Activated CD4-positive, alpha-beta T cell treated with anti-CD3 and anti-CD28 coated beads, Interleukin-2, amount 10 ng/mL, durations not matched to agents 7 days and 5 days (primary cell): ENCODE measurements around the gene TRERF1. TPM values are rescaled to one million over a fixed set of nuclear protein-coding genes. Genes with fewer than 3 reads are reported as not detected.
"Not testable (repeated sequence)": the region's sequence is repeated elsewhere in the genome, so short reads cannot be mapped to it uniquely, and the experiment has no call there.

Experiments used
- CTCF ChIA-PET: fragments of 350-600 bp; sonication (Branson Sonifier 250); formaldehyde crosslinking; loops from one replicate; lab custom pipeline; 2021; ENCODE audit warnings: antibody characterized with exemption; lab: Charles Lee
- POLR2A ChIA-PET: fragments of 350-600 bp; sonication (Branson Sonifier 250); formaldehyde crosslinking; loops from one replicate; lab custom pipeline; 2021; ENCODE audit warnings: antibody characterized with exemption; lab: Charles Lee
- DNase-seq: peaks from one replicate; pipeline ENCODE4 v3.0.0-alpha.2; 2020
- H3K27ac Mint-ChIP-seq: one replicate; pipeline ENCODE4 v1.8.0; 2021; ENCODE audit warnings: mild to moderate bottlenecking, moderate library complexity, mixed read lengths
- H3K27me3 Mint-ChIP-seq: one replicate; pipeline ENCODE4 v1.8.0; 2021; ENCODE audit warnings: mixed read lengths
- H3K36me3 Mint-ChIP-seq: one replicate; pipeline ENCODE4 v1.8.0; 2021; ENCODE audit warnings: low read depth, mixed read lengths
- H3K4me1 Mint-ChIP-seq: one replicate; pipeline ENCODE4 v1.8.0; 2021; ENCODE audit warnings: mixed read lengths
- H3K4me3 Mint-ChIP-seq: one replicate; pipeline ENCODE4 v1.8.0; 2021; ENCODE audit warnings: mild to moderate bottlenecking, moderate library complexity, mixed read lengths
- H3K9me3 Mint-ChIP-seq: one replicate; pipeline ENCODE4 v1.8.0; 2021; ENCODE audit warnings: mixed read lengths
- total RNA-seq, 2 experiments: library from RNA; stranded (reverse); gene quantifications; one replicate each; pipeline ENCODE4 v1.2.3, GENCODE V29; 2021

TRERF1 gene, protein sequence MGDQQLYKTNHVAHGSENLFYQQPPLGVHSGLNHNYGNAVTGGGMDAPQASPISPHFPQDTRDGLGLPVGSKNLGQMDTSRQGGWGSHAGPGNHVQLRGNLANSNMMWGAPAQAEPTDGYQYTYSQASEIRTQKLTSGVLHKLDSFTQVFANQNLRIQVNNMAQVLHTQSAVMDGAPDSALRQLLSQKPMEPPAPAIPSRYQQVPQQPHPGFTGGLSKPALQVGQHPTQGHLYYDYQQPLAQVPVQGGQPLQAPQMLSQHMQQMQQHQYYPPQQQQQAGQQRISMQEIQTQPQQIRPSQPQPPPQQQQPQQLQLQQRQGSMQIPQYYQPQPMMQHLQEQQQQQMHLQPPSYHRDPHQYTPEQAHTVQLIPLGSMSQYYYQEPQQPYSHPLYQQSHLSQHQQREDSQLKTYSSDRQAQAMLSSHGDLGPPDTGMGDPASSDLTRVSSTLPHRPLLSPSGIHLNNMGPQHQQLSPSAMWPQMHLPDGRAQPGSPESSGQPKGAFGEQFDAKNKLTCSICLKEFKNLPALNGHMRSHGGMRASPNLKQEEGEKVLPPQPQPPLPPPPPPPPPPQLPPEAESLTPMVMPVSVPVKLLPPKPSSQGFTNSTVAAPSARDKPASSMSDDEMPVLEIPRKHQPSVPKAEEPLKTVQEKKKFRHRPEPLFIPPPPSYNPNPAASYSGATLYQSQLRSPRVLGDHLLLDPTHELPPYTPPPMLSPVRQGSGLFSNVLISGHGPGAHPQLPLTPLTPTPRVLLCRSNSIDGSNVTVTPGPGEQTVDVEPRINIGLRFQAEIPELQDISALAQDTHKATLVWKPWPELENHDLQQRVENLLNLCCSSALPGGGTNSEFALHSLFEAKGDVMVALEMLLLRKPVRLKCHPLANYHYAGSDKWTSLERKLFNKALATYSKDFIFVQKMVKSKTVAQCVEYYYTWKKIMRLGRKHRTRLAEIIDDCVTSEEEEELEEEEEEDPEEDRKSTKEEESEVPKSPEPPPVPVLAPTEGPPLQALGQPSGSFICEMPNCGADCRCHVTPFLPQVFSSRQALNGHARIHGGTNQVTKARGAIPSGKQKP (N-terminal part only)
- total RNA-seq: 10 to 100 TPM; 18.6 to 20.3 TPM

DNA sequence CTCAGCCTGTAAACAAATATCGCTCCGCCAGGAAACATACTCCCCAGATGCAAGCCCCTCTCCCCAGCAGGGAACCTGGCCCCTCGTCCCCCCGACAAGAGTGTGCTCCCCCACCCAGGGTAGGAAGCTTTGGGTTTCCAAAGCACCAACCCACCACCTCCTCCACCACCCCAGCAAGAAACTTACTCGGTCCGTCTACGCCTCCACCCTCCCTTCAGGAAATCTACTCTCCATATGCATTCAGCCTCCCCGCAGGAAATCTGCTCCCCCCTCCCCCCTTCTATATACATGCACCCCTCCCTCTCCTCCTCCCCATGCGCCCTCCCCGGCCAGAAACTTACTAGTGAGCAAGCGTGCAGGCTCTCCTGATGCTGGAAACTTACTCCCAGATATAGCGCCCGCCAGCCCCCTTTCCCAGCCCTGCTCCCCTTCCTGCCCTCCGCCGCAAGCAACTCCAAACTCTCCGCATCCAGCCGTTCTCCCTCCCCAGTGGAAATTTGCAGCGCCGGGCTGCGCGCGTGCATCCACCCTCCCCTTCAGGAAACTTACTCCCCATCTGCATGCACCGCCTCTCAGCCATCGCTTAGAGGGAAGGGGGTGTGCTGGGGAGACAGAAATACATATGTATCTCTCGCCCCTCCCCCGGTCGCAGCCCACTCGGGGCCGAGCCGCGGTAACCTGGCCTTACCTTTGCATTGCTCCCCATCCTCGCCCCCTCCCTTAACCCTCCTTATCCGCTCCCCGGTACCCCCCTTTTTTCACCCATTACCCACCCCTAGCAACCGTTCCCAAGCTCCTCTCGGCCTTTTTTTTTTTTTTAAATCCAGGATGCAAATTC, at the start of gene TRERF1:
TSS of gene TRERF1 (minus strand) at position 594 of the 838 bp plus-strand sequence. CDS start 182,336 bp downstream, outside the sequence.
- Mint-ChIP-seq H3K4me1 (peaks cover 46% of the 10 kb centered on the region), H3K9me3 (no peaks in the 10 kb centered on the region), H3K4me3 (peak within 1 kb of the TSS; percentile 92), H3K27ac (peak within 1 kb of the TSS; percentile 89), H3K36me3 (peaks cover 28% of the 10 kb centered on the region), H3K27me3 (peaks cover 14% of the 10 kb centered on the region)
- POLR2A ChIA-PET: no interaction called here
- DNase-seq: peak; percentile 77
- CTCF ChIA-PET: interaction anchor here (0.5 kb wide), 1 partner anchor 312 kb away, joined by 3 read pairs; no protein-coding TSS in a partner anchor

DNA sequence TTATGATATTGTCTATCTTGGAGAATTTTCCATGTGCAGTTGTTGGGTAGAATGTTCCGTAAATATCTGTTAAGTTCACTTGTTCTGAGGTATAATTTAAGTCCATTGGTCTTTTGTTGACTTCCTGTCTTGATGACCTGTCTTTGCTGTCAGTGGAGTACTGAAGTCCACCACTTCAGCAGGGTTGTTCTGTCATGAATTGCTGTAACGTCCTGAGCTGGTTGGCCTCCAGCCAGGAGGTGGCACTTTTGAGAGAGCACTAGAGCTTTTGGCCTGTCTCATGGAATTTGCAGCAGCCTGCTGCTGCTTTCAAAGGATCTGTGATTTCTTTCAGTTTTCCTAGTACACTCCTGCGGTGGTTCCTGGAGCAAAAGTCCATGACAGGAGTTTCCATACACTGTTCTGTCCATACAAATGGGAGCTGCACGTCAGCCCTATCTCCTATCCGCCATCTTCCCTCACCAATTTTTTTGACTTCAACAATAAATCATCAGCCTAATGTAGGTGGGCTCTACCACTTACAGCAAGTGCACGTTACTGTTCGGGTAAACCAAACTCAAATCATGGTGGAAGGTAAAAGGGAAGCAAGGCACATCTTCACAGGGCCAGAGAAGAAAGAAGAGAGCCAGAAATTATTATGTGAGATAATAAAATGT, 46.9 kb upstream of the TRERF1 start:
- POLR2A ChIA-PET: interaction anchor here (0.7 kb wide), 1 partner anchor 107 kb away, joined by 3 read pairs; no protein-coding TSS in a partner anchor
- H3K4me1 Mint-ChIP-seq: no peaks in the 10 kb centered on the region
- DNase-seq: no peak
- H3K27ac Mint-ChIP-seq: no peak overlapping the region
- no peak overlapping the region for H3K4me3 Mint-ChIP-seq
- CTCF ChIA-PET: no interaction called here
- H3K27me3 Mint-ChIP-seq: peaks cover 30% of the 10 kb centered on the region
- peaks cover 10% of the 10 kb centered on the region for H3K9me3 Mint-ChIP-seq
- no peaks in the 10 kb centered on the region for H3K36me3 Mint-ChIP-seq

DNA sequence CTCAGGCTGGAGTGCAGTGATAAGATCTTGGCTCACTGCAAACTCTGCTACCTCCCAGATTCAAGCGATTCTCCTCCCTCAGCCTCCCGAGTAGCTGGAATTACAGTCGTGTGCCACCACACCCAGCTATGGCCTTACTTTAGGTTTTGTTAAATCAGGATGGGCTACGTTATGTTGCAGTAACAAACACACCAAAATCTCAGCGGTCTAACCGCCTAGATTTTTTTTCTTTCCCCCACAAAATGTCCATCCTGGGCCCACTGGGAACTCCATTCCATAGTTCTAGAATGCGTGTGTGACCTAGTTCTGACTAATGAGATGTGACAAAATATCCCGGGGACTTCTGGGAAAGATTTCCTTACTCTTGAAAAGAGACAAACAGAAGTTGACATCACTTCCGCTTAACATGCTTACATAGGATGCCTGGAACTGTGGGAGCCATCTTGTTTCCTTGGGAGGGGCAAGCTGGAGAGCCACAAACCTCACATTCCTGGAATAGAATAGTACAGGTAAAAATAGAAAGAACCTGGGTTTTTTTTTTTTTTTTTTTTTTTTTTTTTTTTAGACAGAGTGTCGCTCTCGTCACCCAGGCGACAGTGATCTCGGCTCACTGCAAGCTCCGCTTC, 42.3 kb upstream of the TRERF1 start:
- ChIA-PET POLR2A (no interaction called here), CTCF (interaction anchor here (0.8 kb wide), 1 partner anchor 53 kb away, joined by 3 read pairs; no protein-coding TSS in a partner anchor)
- H3K27ac Mint-ChIP-seq: no peak overlapping the region
- no peaks in the 10 kb centered on the region for H3K4me1 Mint-ChIP-seq
- DNase-seq: no peak
- H3K27me3 Mint-ChIP-seq: peaks cover 24% of the 10 kb centered on the region
- no peaks in the 10 kb centered on the region for H3K36me3 Mint-ChIP-seq
- no peak overlapping the region for H3K4me3 Mint-ChIP-seq
- H3K9me3 Mint-ChIP-seq: peaks cover 2% of the 10 kb centered on the region

DNA sequence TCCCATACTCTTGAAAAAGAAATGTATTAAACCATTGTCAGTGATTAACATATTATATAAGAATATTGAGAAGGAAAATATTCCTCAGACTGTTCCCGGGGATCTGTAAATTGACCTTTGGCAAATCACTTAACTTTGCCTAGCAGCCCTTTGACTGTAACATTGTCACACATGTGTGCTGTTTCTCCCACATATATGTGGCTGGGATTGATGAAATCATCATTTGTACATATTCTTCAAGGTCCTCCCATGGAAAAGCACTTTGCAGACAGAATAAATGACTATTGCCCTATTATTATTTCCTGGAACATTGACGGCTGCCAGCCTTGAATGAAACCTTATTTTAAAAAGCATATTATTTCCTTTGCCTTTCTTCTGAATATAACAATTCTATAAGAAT, 36.4 kb upstream of the TRERF1 start:
- no peak overlapping the region for H3K4me3 Mint-ChIP-seq
- no peak overlapping the region for H3K27ac Mint-ChIP-seq
- no peaks in the 10 kb centered on the region for H3K4me1 Mint-ChIP-seq
- H3K36me3 Mint-ChIP-seq: no peaks in the 10 kb centered on the region
- DNase-seq: no peak
- CTCF ChIA-PET: no interaction called here
- POLR2A ChIA-PET: no interaction called here
- peaks cover 11% of the 10 kb centered on the region for H3K27me3 Mint-ChIP-seq
- H3K9me3 Mint-ChIP-seq: no peaks in the 10 kb centered on the region

DNA sequence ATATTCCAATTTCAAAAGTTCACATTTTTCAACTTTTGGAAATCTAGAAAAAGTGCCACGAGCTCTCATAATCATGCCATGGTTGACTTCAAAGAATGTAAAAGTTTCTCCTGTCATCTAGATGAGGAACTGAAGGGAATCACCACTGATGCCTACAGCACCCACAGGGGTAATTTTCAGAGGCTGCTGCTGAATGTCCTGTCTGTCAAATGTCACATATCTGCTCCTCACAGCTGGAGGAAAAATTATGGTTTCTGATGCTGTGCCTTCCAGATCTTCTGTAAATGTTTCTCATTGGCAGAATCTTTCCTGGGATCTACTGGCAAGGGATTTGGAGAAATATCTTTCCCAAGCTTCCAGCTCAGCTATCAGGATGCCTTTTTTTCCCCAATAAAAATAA, 32.5 kb upstream of the TRERF1 start:
- Mint-ChIP-seq H3K36me3 (no peaks in the 10 kb centered on the region), H3K4me1 (no peaks in the 10 kb centered on the region), H3K27me3 (peaks cover 10% of the 10 kb centered on the region), H3K9me3 (no peaks in the 10 kb centered on the region), H3K27ac (no peak overlapping the region), H3K4me3 (no peak overlapping the region)
- DNase-seq: no peak
- ChIA-PET CTCF (interaction anchor here (0.7 to 2.0 kb wide), 2 partner anchors 12 to 37 kb away, joined by 3 to 5 read pairs; no protein-coding TSS in a partner anchor), POLR2A (no interaction called here)

DNA sequence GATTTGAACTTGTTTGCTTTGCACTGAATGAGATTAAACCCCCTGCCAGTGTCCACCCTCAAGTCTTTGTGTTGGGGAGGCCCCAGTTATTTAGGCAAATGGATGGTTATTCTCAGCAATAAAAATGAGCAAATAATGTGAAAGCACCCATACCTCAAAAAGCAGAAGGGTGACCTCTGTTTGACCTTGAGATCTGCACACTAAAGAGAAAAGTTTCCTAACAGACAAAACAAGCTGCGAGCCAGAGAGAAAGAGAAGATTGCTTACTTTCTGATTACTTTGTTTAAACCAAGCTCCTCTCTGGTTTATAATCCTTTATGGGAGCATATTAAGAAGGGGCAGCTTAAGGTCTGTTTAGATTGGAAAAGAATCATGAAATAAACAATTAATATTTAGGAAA, 30.4 kb upstream of the TRERF1 start:
- Mint-ChIP-seq H3K9me3 (no peaks in the 10 kb centered on the region), H3K4me3 (no peak overlapping the region), H3K4me1 (no peaks in the 10 kb centered on the region), H3K36me3 (no peaks in the 10 kb centered on the region), H3K27me3 (peaks cover 12% of the 10 kb centered on the region), H3K27ac (no peak overlapping the region)
- ChIA-PET CTCF (interaction anchor here (0.9 kb wide), 1 partner anchor 11 kb away, joined by 3 read pairs; no protein-coding TSS in a partner anchor), POLR2A (no interaction called here)
- no peak for DNase-seq

DNA sequence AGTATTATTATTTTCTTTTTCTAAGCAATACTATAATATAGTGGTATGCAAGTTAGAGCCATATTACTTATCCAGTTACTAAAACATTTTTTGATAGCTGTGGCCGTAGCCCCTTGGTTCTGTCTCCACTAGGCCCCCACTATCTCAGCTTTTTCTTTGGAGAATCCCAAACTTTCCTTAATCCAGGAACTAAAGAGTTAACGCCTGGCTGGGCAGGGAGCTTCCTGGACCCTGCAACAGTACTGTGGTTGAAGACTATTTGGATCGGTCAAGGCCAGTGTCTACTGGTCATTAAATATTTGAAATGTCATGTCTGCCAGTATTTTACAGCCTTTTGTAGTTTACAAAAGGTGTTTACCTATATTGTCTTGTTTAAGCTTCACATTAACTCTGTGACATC, 20.0 kb upstream of the TRERF1 start:
- DNase-seq: no peak
- H3K4me3 Mint-ChIP-seq: no peak overlapping the region
- peaks cover 18% of the 10 kb centered on the region for H3K9me3 Mint-ChIP-seq
- ChIA-PET CTCF (interaction anchor here (1.1 kb wide), 2 partner anchors 13 to 131 kb away, joined by 3 to 5 read pairs; no protein-coding TSS in a partner anchor), POLR2A (no interaction called here)
- no peak overlapping the region for H3K27ac Mint-ChIP-seq
- H3K27me3 Mint-ChIP-seq: peaks cover 5% of the 10 kb centered on the region
- no peaks in the 10 kb centered on the region for H3K4me1 Mint-ChIP-seq
- H3K36me3 Mint-ChIP-seq: peaks cover 3% of the 10 kb centered on the region

DNA sequence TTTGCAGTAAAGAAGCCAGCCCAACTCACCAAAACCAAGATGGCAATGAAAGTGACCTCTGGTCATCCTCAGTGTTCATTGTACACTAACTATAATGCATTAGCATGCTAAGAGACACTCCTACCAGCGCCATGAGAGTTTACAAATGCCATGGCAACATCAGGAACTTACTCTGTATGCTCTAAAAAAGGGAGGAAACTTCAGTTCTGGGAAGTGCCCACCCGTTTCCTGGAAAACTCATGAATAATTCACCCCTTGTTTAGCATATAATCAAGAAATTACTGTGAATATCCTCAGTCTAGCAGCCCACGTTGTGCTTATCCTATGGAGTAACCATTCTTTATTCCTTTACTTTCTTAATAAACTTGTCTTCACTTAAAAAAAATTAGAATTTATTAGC, 19.4 kb upstream of the TRERF1 start:
- no peak overlapping the region for H3K27ac Mint-ChIP-seq
- peaks cover 3% of the 10 kb centered on the region for H3K36me3 Mint-ChIP-seq
- peaks cover 18% of the 10 kb centered on the region for H3K9me3 Mint-ChIP-seq
- no peaks in the 10 kb centered on the region for H3K4me1 Mint-ChIP-seq
- no peak for DNase-seq
- ChIA-PET POLR2A (no interaction called here), CTCF (no interaction called here)
- H3K4me3 Mint-ChIP-seq: no peak overlapping the region
- peaks cover 5% of the 10 kb centered on the region for H3K27me3 Mint-ChIP-seq

DNA sequence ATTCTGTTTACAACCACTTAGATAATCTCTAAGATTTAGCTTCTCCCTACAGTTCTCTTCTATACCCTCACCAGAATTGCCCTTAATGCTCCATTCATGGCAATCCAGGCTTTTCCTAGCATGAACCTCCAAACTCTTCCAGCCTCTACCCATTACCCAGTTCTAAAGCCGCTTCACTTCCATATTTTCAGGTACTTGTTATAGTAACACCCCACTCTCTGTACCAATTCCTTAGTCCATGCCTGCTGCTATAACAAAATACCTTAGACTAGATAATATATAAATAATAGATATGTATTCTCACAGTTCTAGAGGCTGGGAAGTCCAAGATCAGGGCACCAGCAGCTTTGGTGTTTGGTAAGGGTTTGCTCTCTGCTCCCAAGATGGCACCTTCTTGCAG, 16.5 kb upstream of the TRERF1 start:
- POLR2A ChIA-PET: no interaction called here
- Mint-ChIP-seq H3K36me3 (peaks cover 3% of the 10 kb centered on the region), H3K9me3 (peaks cover 18% of the 10 kb centered on the region), H3K4me1 (no peaks in the 10 kb centered on the region), H3K27ac (no peak overlapping the region), H3K27me3 (peaks cover 7% of the 10 kb centered on the region), H3K4me3 (no peak overlapping the region)
- CTCF ChIA-PET: interaction anchor here (0.5 kb wide), 1 partner anchor 104 kb away, joined by 5 read pairs; no protein-coding TSS in a partner anchor
- no peak for DNase-seq

DNA sequence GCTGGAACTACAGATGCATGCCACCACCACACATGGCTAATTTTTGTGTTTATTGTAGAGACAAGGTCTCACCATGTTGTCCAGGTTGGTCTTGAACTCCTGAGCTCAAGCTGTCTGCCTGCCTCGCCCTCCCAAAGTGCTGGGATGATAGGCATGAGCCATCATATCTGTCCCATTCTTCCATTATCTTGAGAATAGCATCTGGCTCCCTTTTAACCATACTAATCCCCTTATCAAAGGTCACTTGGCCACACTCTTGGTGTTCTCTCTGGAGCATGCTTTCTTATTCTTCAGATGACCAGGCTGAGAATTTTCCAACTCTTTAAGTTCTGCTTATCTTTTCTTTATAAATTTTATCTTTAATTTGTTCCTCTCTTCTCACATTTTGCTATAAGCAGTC, 15.9 kb upstream of the TRERF1 start:
- Mint-ChIP-seq H3K9me3 (peaks cover 18% of the 10 kb centered on the region), H3K27ac (no peak overlapping the region), H3K4me3 (no peak overlapping the region), H3K36me3 (peaks cover 3% of the 10 kb centered on the region), H3K27me3 (peaks cover 5% of the 10 kb centered on the region), H3K4me1 (no peaks in the 10 kb centered on the region)
- no peak for DNase-seq
- CTCF ChIA-PET: interaction anchor here (0.5 to 0.6 kb wide), 3 partner anchors 45 to 325 kb away, joined by 4 to 5 read pairs (median 4); no protein-coding TSS in a partner anchor
- POLR2A ChIA-PET: interaction anchor here (0.5 kb wide), 1 partner anchor 64 kb away, joined by 4 read pairs; no protein-coding TSS in a partner anchor

DNA sequence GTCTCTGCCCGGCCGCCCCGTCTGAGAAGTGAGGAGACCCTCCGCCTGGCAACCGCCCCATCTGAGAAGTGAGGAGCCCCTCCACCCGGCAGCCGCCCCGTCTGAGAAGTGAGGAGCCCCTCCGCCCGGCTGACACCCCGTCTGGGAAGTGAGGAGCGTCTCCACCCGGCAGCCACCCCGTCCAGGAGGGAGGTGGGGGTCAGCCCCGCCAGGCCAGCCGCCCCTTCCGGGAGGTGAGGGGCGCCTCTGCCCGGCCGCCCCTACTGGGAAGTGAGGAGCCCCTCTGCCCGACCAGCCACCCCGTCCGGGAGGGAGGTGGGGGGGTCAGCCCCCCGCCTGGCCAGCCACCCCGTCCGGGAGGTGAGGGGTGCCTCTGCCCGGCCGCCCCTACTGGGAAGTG, 14.7 kb upstream of the TRERF1 start:
- CTCF ChIA-PET, H3K27me3 Mint-ChIP-seq, DNase-seq, H3K27ac Mint-ChIP-seq, H3K4me3 Mint-ChIP-seq, POLR2A ChIA-PET, H3K4me1 Mint-ChIP-seq, H3K36me3 Mint-ChIP-seq: not testable (repeated sequence)
- peaks cover 18% of the 10 kb centered on the region for H3K9me3 Mint-ChIP-seq
